Activated T-helper 17 cell treated with anti-CD3 and anti-CD28 coated beads, Interleukin-2, amount 50 U/mL, for 72 hours (primary cell): ENCODE measurements around the gene EPB41L2. TPM values are rescaled to one million over a fixed set of nuclear protein-coding genes. Genes with fewer than 3 reads are reported as not detected.

Experiments
- ATAC-seq: fragments of 150-1000 bp; cut with Tn5 transposase; replicated peaks from 2 replicates; pipeline ENCODE4 v1.10.0; 2021; ENCODE audit warnings: mild to moderate bottlenecking, moderate library complexity
- H3K27ac Mint-ChIP-seq: one replicate; pipeline ENCODE4 v1.8.0; 2022; ENCODE audit warnings: mixed read lengths
- H3K27me3 Mint-ChIP-seq: one replicate; pipeline ENCODE4 v1.8.0; 2022; ENCODE audit warnings: mixed read lengths
- H3K36me3 Mint-ChIP-seq: one replicate; pipeline ENCODE4 v1.8.0; 2022; ENCODE audit warnings: low read depth, mild to moderate bottlenecking, mixed read lengths
- H3K4me1 Mint-ChIP-seq: one replicate; pipeline ENCODE4 v1.8.0; 2022; ENCODE audit warnings: mixed read lengths
- H3K4me3 Mint-ChIP-seq: one replicate; pipeline ENCODE4 v1.8.0; 2022; ENCODE audit warnings: mild to moderate bottlenecking, mixed read lengths
- H3K9me3 Mint-ChIP-seq: one replicate; pipeline ENCODE4 v1.8.0; 2022; ENCODE audit warnings: mixed read lengths
- total RNA-seq, 2 donors: library from RNA; stranded (reverse); gene quantifications; one replicate each; pipeline ENCODE4 v1.2.3, GENCODE V29; 2022

The EPB41L2 gene
- total RNA-seq, 2 donors from 2014 or later: 31.0 to 49.3 TPM

DNA sequence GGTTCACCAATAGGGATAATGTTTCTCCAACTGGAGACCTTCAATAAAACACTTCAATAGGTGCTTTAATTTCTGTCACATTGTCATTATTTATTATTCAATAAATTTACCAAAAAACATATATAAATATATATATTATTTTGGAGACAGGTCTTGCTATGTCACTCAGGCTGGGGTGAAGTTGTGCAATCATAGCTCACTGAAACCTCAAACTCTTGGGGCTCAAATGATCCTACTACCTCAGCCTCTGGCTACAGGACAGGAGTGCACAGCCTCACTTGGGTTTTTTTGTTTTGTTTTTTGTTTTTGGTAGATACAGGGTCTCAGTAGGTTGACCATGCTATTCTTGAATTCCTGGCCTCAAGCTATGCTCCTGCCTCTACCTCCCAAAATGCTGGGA, 226.0 kb downstream of the EPB41L2 start:
- no peaks in the 10 kb centered on the region for H3K4me1 Mint-ChIP-seq
- H3K27me3 Mint-ChIP-seq: no peaks in the 10 kb centered on the region
- ATAC-seq: no peak
- H3K27ac Mint-ChIP-seq: no peak overlapping the region
- H3K4me3 Mint-ChIP-seq: no peak overlapping the region
- no peaks in the 10 kb centered on the region for H3K9me3 Mint-ChIP-seq
- peaks cover 4% of the 10 kb centered on the region for H3K36me3 Mint-ChIP-seq

DNA sequence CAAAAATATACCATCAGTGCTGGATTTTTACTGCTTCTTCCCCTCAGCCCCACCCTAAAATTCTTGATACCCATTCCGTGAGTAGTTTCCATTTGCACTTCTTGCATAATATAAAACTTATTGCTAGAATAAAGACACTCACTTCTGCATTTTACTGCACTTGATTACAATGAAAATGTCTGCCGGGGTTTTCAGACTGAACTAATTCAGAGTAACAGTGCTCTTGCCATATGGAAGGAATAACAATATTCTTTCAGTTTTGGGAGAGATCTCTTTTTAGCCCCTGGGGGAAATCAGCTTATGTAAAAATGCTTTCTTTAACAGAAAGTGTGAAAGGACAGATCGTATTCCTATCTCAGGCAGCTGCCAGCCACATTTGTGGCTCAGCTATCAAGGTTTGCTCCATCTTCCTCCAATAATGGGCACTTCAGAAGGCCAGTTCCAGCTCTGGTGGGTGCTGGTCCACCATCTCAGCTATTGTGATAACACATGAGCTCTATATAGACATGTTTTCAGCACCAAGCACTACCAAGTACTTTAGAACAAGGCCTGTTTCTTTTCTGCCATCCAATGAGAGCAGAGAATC, 226.9 kb downstream of the EPB41L2 start:
- H3K27me3 Mint-ChIP-seq: no peaks in the 10 kb centered on the region
- no peak for ATAC-seq
- H3K27ac Mint-ChIP-seq: no peak overlapping the region
- no peaks in the 10 kb centered on the region for H3K9me3 Mint-ChIP-seq
- no peak overlapping the region for H3K4me3 Mint-ChIP-seq
- H3K4me1 Mint-ChIP-seq: no peaks in the 10 kb centered on the region
- peaks cover 4% of the 10 kb centered on the region for H3K36me3 Mint-ChIP-seq

DNA sequence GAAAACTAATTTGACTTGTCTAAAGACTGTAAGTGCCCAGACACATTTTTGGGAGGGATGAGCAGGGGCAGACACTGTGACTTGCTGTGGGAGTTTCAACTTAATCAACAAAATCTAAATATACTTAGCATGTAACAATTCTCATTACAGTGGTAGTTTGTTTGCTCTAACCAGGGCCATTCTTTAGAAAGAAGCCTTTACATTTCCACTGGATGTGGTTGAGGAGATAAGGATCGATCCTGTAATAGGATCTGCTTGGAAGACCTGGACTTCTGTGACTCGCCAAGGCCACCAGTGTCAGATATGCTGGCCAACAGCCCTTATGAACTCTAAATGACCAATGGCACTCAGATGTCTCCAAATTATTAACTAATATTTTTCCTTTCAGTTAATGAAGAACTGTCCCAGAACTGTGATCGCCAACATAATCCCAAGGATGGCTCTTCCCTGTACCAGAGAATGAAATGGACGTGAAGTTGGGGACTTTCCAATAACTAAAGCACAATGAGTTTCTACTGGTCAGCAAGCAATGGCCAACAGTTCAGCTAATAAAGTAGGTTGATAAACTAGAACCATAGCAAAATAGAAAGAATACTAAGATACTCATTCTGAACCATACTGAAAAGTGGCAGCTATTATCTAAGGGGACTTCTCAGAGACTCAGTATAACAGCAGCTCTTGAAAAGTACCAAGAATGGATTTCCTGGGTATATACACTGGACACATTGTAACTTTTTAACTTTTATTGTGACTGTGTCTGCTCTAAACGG, 228.4 kb downstream of the EPB41L2 start:
- H3K4me1 Mint-ChIP-seq: no peaks in the 10 kb centered on the region
- H3K27me3 Mint-ChIP-seq: no peaks in the 10 kb centered on the region
- no peak for ATAC-seq
- H3K9me3 Mint-ChIP-seq: no peaks in the 10 kb centered on the region
- H3K4me3 Mint-ChIP-seq: no peak overlapping the region
- H3K27ac Mint-ChIP-seq: no peak overlapping the region
- H3K36me3 Mint-ChIP-seq: peaks cover 4% of the 10 kb centered on the region

DNA sequence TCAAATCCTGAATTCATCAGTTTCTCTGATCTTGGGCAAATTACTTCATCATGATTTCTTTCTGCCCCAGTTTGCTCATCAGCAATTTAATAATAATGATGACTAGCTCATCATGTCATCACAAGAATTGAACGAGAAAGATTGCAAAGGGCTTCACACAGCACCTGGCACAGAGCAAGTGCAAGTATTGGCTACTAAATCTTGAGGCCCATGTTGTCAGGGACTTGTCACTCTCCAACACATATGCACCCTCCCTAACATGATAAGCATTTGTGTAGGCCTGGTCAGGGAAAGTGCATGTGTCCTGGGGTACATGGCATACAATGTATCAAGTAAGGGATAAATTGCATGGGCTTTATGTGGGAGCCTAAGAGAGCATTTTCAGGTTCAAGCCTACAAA, 229.5 kb downstream of the EPB41L2 start:
- ATAC-seq: no peak
- Mint-ChIP-seq H3K4me3 (no peak overlapping the region), H3K9me3 (no peaks in the 10 kb centered on the region), H3K27me3 (no peaks in the 10 kb centered on the region), H3K4me1 (no peaks in the 10 kb centered on the region), H3K36me3 (peaks cover under 1% of the 10 kb centered on the region), H3K27ac (no peak overlapping the region)

DNA sequence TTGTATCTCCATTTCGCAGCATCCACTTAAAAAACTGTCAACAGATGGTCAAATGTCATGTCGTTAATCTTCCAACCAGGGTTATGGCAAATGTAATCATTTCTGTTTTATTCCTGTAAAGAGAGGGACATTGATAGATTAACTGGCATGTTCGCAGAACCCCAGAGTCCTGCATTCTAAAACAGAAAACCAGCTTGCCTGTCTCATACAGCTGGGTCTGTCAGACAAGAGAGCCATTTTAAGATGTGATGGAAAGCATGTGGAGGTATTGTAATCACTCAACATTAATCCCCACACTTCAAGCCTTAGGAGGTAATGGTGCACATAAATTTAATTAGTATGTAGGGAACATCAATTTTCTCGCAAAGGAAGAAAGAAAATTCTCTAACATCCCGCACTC, 231.4 kb downstream of the EPB41L2 start:
- H3K4me1 Mint-ChIP-seq: no peaks in the 10 kb centered on the region
- H3K36me3 Mint-ChIP-seq: no peaks in the 10 kb centered on the region
- H3K4me3 Mint-ChIP-seq: no peak overlapping the region
- H3K27ac Mint-ChIP-seq: no peak overlapping the region
- H3K9me3 Mint-ChIP-seq: no peaks in the 10 kb centered on the region
- no peak for ATAC-seq
- H3K27me3 Mint-ChIP-seq: no peaks in the 10 kb centered on the region

DNA sequence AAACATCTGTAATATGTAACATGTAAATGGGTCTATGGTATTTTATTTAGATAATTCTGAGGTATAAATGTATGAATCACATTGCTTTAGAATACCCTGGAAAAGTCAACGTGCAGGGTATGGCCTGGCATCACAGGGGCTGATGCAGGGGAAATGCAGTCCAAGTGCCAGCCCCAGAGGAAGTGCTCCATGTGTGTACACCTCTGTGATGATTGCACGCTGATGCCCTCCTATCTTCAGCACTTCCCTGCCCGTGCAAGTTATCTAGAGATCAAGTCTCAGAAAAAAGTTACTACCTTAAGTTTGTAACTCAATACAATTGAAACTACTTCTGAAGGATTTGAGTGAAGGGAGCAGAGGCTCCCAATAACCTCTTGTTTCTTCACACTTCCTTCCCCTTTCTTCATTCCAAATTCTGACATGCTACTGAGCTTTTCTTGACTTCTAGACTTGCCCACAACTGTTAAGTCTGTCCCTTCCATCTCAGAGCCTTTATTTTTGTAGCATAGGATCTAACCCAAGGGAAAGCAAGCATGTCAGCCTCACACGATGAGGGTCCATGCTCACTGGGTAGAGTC, 233.6 kb downstream of the EPB41L2 start:
- no peaks in the 10 kb centered on the region for H3K36me3 Mint-ChIP-seq
- ATAC-seq: no peak
- H3K4me1 Mint-ChIP-seq: peaks cover 4% of the 10 kb centered on the region
- no peak overlapping the region for H3K4me3 Mint-ChIP-seq
- H3K9me3 Mint-ChIP-seq: no peaks in the 10 kb centered on the region
- H3K27ac Mint-ChIP-seq: no peak overlapping the region
- H3K27me3 Mint-ChIP-seq: no peaks in the 10 kb centered on the region

DNA sequence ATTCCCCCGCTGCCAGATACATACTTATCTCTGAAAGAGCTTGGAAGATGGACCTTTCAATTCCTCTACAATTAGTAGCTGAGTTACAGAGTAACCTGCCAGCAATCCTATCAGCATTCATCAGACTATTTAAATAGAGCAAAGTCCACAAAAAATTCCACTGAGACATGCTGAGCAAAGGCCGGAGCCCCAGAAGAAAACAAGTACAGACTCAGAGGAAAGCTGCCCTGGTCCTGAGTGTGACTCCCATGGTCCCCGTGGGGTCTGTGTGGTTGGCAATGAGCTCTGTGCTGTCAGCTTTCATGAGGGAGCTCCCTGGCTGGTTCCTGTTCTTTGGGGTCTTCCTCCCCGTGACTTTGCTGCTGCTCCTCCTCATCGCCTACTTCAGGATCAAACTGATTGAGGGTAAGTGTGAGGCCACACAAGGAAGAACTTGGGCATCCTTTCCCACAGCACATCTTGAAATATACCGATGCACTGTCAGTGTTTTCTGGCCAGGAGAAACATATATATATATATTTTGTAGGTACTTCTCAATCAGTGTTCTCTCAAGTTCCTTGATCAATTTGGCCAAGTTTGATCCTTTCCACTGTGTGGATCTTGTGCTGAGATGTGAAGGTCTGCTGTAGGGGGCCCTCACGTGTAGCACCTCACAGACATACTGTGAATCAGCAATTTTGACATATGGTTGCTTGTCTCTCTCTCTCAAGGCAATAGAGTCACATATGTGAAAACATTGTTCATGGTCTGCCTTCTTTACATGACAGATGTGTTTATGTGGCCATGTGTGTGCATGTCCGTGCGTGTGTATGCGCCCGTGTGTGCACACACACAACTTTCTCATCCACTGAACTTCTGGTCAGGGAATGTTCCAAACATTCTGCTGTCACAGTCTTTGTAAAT, 235.5 kb downstream of the EPB41L2 start, which contains the start of gene SMLR1:
Gene SMLR1 (plus strand): TSS at position 160 of the 903 bp plus-strand sequence. CDS start 8 bp downstream, at position 168.
- Mint-ChIP-seq H3K36me3 (no peaks in the 10 kb centered on the region), H3K9me3 (no peaks in the 10 kb centered on the region), H3K4me3 (no peak within 1 kb of the TSS), H3K4me1 (peaks cover 4% of the 10 kb centered on the region), H3K27ac (no peak within 1 kb of the TSS), H3K27me3 (no peaks in the 10 kb centered on the region)
- no peak for ATAC-seq

DNA sequence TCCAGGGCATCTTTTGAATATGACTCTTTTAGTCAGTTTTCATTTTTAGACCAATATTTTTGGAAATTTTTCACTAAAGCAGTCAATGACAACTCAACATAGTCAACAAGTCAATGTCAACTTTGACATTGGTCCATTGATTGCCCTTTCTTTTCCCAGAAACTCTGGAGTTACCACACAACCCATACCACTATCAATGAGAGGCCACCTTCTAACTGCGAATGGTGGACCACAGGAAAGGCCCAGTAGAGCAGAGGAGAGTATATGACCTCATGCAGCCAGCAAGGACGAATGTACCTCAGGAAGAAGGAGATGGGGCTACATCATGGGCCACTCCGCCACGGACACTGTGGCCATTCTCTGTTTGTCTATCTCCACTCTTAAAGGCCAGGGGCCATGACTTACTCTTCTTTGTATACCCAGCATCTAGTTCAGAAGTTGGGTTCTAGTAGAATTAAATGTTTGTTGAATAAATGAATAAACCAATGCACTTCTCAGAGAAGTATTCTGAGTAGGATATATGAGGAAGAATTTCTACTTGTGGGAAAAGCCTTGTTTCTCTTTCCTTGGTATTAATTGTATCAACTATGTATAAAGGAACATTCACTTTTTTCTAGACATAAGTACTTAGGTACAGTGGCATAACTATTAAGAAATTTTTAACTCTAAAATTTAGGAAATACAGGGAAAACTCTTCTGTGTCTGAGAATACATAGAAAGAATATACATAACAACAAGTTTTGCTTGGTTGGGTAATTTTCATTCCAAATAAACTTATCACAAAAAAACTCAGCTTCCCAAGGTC, 236.4 kb downstream of the EPB41L2 start:
- H3K9me3 Mint-ChIP-seq: no peaks in the 10 kb centered on the region
- H3K4me1 Mint-ChIP-seq: peaks cover 4% of the 10 kb centered on the region
- H3K27me3 Mint-ChIP-seq: no peaks in the 10 kb centered on the region
- ATAC-seq: no peak
- H3K27ac Mint-ChIP-seq: no peak overlapping the region
- H3K36me3 Mint-ChIP-seq: no peaks in the 10 kb centered on the region
- no peak overlapping the region for H3K4me3 Mint-ChIP-seq

DNA sequence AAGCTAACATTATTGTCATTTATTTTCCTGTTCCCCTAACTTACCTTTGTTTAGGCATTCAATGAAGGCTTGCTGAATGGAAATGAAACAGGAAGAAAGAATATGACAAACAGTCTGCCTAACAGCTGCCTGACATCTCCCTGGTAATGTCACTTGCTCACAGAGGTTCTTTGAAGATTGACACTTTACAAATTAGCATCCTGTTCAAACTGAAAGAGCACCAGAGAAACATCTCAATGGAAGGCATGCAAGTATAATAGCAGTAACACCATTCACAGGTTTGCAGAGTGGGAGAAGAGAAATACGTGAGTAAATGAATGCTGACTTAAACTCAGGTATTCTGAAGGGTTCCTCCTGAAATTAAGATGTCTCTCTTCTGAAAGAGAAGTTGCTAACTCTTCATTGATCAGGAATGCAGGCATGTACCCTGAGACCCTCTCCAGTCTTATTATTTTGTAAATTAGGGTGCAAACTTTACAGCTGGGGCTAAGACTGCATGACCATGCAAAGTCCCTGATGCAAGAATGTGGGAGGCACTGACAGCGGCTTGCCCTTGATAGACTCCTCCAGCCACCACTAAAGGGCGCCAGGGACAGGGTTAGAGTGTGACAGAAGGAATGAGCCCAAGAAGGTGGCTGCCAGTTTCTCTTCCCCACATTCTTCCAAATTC, 237.1 kb downstream of the EPB41L2 start:
- no peaks in the 10 kb centered on the region for H3K36me3 Mint-ChIP-seq
- peaks cover 4% of the 10 kb centered on the region for H3K4me1 Mint-ChIP-seq
- no peaks in the 10 kb centered on the region for H3K27me3 Mint-ChIP-seq
- H3K4me3 Mint-ChIP-seq: no peak overlapping the region
- H3K9me3 Mint-ChIP-seq: no peaks in the 10 kb centered on the region
- H3K27ac Mint-ChIP-seq: no peak overlapping the region
- ATAC-seq: no peak

DNA sequence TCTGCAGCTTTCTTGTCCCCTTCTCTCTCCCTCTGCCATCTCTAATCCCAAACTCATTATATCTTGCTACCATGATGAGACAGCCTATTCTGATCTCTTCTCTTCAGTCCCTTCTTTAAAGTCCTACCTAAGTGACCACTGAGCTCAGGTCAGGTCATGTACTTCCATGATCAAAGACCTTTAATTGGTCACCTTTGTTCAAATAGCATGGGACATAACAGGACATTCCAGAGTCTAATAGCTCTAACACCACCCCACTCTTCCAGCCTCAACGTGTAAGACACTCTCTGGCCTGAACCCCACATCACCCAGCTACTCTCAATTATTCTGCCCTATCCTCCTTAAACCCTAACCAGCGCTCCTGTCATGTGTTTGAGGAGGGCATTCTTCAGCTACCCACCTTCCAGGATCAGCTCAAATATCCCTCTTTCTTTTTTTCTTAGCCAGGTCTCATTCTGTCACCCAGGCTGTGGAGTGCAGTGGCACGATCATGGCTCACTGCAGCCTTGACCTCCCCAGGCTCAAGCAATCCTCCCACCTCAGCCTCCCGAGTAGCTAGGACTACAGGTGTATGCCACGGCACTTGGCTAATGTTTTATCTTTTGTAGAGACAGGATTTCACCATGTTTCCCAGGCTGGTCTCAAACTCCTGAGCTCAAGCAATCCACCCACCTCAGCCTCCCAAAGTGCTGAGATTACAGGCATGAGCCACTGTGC, 237.9 kb downstream of the EPB41L2 start:
- no peak overlapping the region for H3K27ac Mint-ChIP-seq
- H3K4me1 Mint-ChIP-seq: peaks cover 4% of the 10 kb centered on the region
- H3K27me3 Mint-ChIP-seq: no peaks in the 10 kb centered on the region
- H3K9me3 Mint-ChIP-seq: no peaks in the 10 kb centered on the region
- no peaks in the 10 kb centered on the region for H3K36me3 Mint-ChIP-seq
- no peak overlapping the region for H3K4me3 Mint-ChIP-seq
- no peak for ATAC-seq

DNA sequence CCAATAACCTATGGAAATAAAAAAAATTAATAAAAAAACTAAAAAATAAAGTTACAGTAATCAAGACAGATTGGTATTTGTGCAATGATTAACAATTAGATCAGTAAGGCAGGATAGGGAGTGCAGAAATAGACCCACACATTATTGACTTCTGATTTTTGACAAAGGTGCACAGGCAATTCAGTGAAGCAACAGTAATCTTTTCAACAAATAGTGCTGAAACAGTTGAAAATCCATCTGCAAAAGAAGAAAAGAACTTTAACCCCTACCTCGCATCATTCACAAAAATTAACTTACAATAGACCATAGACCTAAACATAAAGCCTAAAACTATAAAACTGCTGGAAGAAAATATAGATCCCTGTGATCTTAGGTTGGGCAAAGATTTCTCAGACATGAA, 240.3 kb downstream of the EPB41L2 start:
- Mint-ChIP-seq H3K4me3 (no peak overlapping the region), H3K36me3 (no peaks in the 10 kb centered on the region), H3K9me3 (no peaks in the 10 kb centered on the region), H3K27me3 (peaks cover 3% of the 10 kb centered on the region), H3K27ac (no peak overlapping the region), H3K4me1 (peaks cover 4% of the 10 kb centered on the region)
- ATAC-seq: no peak

DNA sequence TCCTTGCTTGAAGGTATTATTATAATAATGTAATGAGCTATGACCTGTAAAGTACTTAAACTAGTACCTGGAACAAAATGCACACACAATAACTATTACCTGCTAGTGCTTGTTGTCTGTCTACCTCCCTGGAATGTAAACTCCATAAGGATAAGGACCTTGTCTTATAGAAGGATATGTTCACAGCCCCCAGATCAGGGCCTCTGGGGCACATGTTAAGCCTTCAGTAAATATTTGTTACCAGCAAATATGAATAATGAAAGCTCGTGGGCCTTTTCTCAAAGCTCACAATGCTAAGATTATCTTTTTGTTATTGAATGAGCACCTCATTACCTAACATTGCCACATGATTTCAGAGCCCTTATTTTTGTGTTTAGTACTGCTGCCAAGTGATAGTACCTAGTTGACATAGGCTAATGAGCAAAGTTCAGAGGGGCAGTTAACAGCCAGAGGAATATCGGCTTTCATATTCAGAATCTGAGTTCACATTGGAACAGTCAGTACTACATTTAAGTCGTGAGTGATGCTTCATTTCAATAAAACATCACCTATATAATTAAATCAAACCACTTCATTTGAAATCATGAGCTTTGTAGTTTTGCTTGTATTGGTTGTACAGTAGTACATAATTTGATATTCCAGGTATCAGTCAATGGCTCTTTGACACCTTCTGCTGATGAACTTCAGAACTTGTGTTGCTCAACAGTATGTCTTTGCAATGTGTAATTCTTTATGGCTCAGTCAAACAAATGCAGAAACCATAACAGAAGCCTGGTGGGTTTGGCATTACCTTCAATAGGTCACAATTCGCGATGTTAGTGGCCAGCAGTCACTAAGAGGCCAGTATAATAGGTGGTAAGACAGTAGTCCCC, 247.6 kb downstream of the EPB41L2 start:
- no peak overlapping the region for H3K27ac Mint-ChIP-seq
- no peak overlapping the region for H3K4me3 Mint-ChIP-seq
- ATAC-seq: no peak
- H3K36me3 Mint-ChIP-seq: no peaks in the 10 kb centered on the region
- peaks cover 3% of the 10 kb centered on the region for H3K27me3 Mint-ChIP-seq
- no peaks in the 10 kb centered on the region for H3K4me1 Mint-ChIP-seq
- peaks cover 5% of the 10 kb centered on the region for H3K9me3 Mint-ChIP-seq
